HG03095 (cell line): ENCODE measurements around the gene BRPF3.

Experiments
- ATAC-seq: cut with Tn5 transposase; IDR thresholded peaks from one replicate; pipeline ENCODE4 v1.9.1; 2021; ENCODE audit warnings: moderate library complexity; ENCODE audit not compliant: unreplicated experiment

The BRPF3 gene

DNA sequence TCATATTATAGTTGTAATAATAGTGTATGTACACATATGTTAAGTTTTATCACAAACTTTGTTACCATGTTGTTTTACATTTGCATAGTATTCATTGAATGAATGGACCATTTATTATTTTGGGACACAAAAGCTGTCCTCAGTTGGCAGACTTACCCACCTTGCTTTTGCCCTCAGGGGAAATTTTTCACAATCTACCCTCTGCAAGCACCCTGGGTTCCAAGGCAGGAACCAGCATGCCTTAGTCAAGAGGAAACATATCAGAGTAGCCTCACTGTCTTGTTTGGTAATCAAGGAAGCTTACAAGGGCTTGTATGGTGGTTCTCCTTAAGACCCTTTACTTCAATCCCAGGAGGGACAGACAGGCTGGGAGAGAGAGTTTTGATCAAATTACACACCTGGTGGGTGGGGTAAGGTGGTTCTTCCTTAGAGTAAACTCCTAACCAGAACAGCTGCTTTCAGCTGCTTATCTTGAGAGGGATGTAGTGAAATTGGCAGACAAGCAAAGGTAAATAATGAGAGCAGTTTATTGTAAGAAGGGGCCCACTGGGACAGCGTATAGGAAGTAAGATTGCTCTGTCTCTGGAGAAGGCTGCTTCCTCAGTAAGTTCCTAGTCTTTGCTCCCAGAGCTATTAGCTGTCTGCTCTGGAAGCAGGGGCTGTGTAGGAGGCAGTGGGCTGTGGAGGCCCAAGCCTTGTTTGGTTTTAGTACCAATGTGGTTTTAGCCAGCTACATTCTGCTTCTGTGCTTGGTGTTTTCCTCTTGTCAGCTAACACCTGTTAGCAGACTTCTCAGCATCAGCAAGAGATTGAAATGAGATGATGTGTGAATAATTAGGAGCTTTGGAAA lies 31.1 kb downstream of the BRPF3 start:
- ATAC-seq, result no peak

DNA sequence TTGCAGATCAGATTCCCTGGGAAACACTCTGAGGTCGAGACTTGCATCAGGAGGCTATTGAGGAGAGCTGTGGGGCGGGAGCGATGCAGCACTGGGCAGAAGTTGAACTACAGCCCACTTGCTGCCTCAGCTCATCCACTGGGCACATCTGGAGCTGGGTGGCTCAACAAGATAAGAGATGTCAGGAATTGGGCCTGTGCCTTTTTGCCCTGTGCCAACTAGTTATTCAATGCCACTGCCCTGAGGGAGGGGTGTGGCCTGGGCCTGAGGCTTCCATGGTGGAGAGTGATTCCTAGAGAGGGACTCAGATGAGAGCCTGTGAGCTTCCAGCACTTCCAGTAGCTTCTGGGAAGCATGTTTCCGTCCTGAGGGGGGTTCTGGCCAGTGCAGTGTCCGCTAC lies 32.7 kb downstream of the BRPF3 start:
- ATAC-seq, result no peak

DNA sequence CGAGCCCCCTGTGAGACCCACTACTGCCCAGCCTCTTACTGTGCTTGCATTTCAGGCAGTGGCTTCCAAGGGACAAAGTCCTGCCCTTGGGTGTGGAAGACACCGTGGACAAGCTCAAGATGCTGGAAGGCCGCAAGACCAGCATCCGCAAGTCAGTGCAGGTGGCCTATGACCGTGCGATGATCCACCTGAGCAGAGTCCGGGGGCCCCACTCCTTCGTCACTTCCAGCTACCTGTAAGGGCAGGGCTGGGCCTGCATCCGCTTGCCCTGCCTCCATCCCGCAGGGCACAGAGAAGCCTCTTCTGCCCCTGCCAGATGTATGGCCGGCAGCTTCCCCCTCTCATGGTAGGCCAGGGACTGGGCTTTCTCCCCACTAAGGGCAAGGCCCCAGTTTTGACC lies 33.8 kb downstream of the BRPF3 start:
- ATAC-seq, result no peak

DNA sequence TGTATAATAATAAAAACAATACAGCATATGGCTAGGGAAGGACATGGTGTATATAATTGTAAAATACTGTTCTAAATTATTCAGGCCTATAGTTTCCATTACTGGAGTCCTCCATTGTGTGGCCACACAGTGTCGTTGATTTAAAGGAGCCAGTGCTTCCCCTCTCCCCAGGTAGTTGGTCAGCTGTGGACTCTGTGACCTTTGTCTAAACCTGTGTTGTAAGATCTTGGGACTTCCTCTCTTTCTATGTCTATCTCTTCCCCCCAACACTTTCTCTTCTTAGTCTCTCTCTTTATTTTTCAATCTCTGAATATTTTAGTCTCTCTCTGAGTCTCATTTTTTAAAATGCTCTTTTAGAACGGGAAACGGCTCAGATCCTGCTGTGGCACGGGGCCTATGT lies 35.6 kb downstream of the BRPF3 start:
- ATAC-seq, result no peak

DNA sequence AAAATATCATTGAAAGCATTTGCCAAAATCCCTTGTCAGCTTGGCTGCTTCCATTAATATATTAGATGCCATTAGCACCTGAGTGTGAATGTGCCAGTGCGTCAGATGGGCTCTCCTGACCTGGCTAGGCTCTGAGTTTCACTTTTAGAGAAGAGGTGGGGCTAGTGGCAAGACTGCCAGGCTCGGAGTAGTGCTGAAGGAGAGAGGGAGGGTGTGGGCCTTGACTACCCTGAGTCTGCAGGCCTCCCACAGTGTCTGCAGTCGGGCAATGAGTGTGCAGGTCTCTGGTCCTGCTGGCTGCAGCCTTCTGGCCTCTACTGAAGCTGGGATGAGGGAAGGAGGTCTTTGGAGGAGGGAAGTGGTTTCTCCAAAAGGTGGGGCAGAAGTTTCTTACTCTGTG lies 38.8 kb downstream of the BRPF3 start:
- ATAC-seq, result no peak

DNA sequence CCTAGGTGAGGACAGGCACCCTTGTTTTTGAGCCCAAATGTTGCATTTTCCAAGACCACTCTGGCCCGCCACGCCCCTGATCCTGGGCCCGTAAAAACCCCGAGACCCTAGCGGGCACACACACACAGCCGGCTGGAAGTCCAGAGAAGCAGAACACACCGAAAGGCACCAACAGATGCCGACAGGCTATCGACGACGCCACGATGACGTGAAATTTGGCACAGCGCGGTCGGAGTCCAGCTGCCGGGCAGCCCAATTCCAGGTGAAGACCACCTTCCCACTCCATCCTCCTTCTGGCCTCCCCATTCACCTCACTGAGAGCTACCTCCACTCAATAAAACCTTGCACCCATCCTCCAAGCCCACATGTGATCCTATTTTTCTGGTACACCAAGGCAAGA lies 39.3 kb downstream of the BRPF3 start:
- ATAC-seq, result no peak

DNA sequence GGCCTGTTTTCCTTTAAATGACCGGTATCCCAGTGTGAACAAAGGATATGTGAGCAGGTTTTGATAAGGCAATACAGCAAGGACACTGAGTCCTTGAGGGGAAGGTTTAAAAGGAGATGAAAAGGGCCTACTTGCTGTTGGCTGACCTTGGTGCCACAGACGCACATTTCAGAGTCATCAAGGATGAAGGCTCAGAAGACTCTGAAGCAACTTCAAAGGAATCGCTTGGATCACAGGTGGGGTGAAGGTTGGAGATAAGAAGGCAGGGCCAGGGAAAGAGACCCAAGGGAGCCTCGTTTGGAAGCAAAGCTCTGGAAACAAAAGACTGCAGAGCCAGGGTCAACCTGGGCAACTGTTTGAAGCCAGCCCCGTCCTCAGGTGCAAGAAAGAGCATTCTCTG lies 43.2 kb downstream of the BRPF3 start:
- no peak for ATAC-seq

DNA sequence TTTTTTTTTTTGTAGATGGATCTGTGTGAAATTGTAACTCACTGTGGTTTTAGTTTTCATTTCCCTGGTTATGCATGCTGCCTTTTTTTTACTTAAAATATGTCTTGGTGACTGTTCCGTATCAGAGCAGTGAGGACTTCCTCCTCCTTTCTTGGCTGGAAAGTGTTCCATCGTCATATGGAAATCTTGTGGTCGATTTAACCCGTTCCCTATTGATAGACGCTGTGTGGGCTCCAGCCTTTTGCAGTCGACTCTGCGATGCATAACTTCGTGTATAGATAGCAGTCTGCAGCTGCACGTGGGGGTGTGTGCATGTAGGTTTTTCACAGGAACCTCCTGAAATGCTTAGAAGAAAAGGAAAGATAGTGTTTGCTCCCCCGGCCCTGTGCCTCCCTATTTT lies 45.2 kb downstream of the BRPF3 start:
- no peak for ATAC-seq

DNA sequence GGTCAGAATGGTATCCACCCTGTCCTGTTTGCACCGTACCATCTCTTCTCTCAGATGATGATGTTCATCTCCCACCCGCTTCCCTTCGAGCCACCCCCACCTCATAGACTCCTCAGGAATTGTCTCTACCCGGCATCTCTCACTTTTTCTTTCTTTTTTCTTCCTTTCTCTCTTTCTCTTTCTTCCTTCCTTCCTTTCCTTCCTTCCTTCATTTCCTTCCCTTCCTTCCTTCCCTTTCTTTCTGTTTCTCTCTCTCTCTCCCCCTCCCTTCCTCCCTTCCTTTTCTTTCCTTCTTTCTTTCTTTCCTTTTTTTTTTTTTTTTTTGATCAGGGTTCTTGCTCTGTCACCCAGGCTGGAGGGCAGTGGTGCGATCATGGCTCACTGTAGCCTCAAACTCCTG lies 45.6 kb downstream of the BRPF3 start:
- no peak for ATAC-seq

DNA sequence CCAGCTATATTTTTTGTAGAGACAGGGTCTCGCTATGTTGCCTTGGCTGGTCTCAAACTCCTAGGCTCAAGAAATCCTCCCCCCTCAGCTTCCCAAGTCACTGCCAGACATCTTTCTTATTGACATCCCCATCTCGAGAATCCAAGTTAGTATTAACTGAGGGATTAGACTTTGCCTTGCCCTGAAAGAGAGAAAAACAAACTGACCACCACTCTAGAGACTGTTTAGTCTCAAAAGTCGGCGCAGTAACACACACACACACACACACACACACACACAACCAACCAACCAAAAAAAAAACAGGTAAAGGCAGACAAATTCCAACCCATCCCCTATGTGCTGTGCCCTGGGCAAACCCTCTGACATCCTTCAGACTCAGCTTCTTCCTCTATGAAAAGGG lies 46.1 kb downstream of the BRPF3 start:
- no peak for ATAC-seq

DNA sequence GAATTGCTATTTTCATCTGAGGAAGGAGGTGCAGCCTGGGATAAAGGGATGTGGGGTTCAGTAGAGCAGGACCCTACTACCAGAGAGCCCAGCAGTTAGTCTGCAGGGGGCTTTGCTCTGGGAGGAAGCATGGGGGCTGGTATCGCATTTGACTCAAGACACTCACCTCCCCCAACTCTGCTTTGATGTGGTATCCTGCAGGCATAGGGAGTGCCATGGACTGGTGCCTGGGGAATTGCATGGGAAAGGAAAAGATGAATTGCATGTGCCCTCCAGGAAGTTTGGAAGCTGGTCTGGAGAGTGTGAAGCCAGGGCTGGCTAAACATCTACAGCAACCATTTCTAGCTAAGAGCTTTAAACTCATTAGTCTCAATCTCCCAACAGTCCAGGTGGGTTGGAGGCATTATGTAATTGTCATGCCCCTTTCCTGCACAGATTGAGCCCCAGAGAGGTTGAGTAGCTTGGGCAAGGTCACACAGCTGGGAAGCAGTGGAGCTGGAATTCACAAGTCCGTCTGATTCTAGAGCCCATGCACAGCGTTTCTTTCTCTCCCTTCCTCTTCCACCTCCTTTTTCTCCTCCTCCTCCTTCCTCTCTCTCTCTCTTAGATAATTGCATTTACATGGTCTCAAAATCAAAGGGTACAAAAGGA lies 47.1 kb downstream of the BRPF3 start:
- no peak for ATAC-seq

DNA sequence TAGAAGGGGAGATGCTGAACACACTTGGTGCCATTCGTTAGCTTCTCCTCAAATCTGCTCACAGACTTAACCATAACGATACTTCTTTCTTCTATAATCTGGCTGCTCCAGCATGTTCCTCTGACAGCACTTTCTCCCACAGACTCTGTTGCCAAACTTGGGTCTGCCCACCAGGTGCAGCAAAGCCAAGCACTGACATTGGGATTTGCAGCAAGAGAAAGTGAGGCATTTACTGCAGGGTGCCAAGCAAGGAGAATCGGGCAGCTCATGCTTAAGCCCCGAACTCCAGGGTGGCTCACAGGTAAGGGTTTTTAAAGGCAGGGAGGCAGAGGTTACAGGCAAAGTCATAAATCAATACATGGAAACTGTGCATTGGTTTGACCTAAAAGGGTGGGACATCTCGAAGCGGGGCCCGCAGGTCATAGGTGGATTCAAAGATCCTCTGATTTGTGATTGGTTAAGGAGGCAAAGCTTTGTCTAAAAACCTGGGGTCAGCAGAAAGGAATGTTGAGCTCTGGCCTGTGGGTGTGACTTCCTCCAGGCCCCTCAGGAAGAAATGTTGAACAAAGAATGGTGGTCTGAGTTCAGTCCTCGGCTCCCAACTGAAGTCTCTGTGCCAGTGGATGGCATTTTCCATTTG lies 48.2 kb downstream of the BRPF3 start:
- ATAC-seq, result no peak

DNA sequence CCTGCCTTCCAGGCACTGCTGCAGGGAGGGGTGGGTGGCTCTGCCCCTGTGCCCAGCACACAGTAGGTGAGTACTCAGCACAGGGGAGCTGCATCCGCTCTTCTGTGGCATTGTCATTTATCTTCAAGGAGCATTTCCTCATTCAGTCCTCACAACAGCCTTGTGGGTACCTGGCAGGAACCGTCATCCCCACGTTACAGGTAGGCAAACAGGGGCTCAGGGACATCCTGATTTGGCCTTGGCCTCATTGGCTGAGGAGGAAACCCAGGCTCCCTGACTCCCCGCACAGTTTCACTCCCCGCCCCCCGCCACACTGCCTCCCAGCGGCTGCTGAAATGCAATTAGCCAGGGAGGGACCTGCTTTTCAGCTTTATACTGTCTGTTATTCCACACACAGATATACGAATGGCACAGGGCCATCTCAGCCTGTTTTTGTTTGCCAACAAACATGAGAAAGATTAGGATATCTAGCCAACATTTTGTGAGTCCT lies 49.1 kb downstream of the BRPF3 start:
- no peak for ATAC-seq

DNA sequence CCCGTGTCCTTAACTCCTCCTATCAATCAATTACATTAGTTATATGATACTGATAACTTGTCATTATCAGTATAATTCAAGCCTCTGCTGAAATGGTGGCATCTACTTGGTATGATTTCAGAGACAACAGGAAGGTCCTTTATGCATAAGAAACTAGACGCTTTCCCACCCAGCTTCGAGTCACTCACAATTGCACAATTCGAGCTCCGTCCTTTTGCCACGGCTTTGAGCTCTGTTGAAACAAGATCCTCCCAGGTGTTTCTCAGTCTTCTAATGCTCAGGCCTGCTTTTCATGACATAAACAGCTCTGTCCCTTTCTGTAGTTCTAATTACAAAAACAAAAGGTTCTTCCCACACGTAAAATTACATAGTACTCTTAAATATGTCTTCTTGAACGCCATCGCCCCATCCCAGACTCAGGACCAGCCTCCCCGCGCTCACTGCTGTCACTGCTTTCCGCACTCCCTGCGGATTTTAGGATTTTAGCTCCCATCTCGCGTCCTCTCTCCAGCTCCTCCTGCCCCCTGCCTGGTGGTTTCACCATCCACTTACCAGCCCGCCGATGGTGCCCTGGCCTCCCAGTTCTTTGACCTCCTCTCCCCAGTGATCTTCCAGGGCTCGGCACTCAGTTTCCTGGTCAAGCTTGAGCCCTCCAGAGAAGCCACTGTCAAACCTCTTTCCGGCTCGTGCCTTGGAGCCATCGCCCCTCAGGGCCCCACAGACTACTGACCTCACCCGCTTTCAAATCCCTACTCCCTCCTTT lies 50.1 kb downstream of the BRPF3 start:
- ATAC-seq, result no peak

DNA sequence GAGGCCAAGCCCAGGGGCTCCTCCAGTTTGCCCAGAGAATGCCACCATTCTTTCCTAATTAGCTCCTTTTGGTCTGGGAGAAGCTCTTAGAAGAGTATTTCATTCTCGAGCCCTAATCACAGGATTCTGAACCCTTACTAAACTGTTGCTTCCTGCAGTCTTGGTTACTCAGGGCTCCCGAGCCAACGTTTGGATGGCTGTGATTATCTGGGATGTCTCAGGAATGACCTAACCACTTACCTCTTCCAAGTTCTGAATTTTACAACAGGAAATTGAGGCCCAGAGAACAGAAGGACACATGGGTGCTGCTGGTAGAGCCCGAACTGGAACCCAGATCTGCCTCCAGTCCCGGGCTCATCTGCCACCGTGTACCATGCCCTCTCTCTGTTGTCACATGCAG lies 51.1 kb downstream of the BRPF3 start:
- ATAC-seq, result no peak

DNA sequence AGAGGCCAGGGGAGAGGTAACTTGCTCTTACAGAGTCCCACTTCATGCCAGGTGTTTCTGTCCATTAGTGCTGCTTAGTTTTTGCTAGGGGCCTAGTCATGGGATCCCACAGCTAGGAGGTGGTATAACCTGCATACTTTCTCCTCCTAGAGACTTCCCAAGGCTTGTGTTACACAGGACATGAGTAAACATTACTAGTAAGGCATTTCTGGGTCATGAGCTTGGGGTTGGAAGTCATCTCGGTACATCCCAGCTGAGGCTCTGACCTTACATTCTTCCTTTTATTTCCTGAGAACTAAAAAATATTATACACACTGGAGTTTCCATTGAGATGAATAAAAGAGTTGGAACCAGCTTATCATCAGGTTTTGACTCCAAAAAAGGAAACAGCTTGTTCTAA lies 52.4 kb downstream of the BRPF3 start:
- no peak for ATAC-seq

DNA sequence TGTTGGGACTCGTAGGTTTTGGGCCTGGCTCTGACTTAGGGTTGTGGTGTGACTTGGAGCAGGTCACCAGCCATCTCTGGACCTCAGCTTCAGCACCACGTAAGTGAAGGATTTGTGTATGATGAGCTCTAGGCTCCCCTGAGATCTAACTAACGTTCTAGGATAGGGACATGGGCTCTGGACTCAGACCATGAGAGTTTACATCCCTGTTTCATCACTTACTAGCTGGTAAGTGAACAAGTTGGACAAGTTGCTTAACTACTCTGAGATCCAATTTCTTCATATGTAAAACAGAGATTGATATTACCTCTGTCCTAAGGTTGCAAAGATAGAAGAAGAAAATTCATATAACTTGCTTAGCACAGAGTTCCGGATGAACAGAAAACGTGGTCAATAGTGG lies 53.0 kb downstream of the BRPF3 start:
- ATAC-seq, result no peak

DNA sequence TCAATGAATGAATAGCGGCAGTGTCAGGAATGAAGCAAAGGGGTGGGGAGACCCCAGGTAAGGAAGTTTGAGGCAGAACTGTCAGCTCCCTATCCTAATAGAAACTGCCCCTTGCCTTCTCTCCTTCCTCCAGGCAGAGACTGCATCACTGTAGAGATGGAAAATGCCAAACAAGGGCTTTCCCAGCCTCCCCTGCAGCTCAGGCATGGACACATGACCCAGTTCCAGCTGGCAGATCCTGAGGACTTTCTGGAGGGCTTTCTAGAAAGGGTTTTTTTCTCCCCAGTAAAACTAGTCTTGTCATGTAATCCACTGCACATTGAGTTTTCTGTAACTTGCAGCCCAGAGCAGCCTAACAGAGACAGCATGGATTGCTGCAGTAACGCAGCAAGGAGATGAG lies 55.5 kb downstream of the BRPF3 start:
- no peak for ATAC-seq

DNA sequence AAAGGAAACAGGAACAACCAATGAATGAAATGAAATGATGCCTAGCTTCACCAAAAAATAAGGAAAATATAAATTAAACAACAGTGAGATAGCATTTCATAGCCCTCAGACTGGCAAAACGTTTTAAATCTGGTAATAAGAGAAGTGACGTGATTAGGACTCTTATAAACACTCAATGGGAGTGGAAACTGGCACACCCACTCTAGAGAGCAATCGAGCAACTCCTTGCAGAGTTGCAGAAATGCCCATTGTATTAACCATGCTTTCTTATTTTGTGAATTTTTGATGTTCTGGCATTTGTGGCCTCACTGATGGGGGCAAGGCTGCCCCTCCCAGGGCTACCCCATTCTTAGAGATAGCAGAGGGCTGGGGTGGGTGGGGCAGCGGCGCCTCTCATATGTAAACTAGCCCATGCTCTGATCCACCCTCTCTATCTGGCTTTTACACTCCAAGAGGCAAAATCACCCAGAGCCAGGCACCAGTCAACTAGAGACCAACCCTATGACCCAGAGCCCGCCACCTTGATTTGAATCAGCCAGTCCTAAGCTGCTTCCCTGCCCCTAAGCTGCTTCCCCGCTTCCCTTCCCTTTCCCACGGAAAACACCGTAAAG lies 67.0 kb downstream of the BRPF3 start:
- ATAC-seq, result no peak

DNA sequence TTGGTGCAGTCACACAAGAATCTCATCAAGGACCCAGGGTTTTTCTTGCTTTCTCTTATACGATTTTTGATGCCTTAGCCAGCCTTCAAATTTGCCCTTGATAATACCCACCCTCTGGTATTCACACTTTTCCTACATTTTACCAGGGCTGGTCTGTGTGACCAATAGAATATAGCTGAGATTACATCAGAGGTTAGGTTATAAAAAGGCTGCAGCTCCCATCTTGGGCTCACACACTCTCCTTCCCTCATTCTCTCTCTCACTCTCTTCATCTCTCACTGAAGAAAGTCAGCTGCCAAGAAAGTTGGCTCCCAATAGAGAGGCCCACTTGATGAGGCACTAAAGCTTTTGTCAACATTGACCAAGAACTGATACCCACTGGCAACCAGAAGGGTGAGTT lies 69.2 kb downstream of the BRPF3 start:
- no peak for ATAC-seq
